WERI-Rb-1 (cell line): Measurements from ENCODE around the gene MTMR12.

Source experiments
- DNase-seq: peaks from one replicate; pipeline ENCODE4 v3.0.0-alpha.2; 2020
- H3K27ac ChIP-seq: fragments of 250-450 bp; sonication (Bioruptor Pico); 2 replicates; pipeline ENCODE4 v1.5.1; 2020; ENCODE audit warnings: mild to moderate bottlenecking, moderate library complexity
- H3K27me3 ChIP-seq: fragments of 250-450 bp; sonication (Bioruptor Pico); 2 replicates; pipeline ENCODE4 v1.5.1; 2021; ENCODE audit warnings: mild to moderate bottlenecking, low read depth, moderate library complexity; ENCODE audit not compliant: insufficient read depth, severe bottlenecking
- H3K36me3 ChIP-seq: fragments of 250-450 bp; sonication (Bioruptor Pico); 2 replicates; pipeline ENCODE4 v1.5.1; 2020; ENCODE audit warnings: mild to moderate bottlenecking, moderate library complexity
- H3K4me3 ChIP-seq: 2 replicates; pipeline ENCODE4 v1.5.1; 2011; ENCODE audit warnings: low read depth, mild to moderate bottlenecking, control low read depth, low read length
- H3K9me3 ChIP-seq: fragments of 250-450 bp; sonication (Bioruptor Pico); 2 replicates; pipeline ENCODE4 v1.5.1; 2021; ENCODE audit warnings: mild to moderate bottlenecking, moderate library complexity; ENCODE audit not compliant: severe bottlenecking
- CTCF ChIP-seq: IDR thresholded peaks from 2 replicates; pipeline ENCODE4 v1.5.1; 2011; ENCODE audit warnings: low read depth, mild to moderate bottlenecking, control low read depth, inconsistent platforms, low read length

Gene MTMR12

GRCh38 chr5:32331217-32331934 is 18.6 kb upstream of the MTMR12 start:
- Histone ChIP-seq H3K4me3 (no peak overlapping the region), H3K27ac (no peak overlapping the region), H3K27me3 (no peaks in the 10 kb centered on the region), H3K36me3 (no peaks in the 10 kb centered on the region), H3K9me3 (peaks cover 3% of the 10 kb centered on the region)
- TF ChIP-seq CTCF = no peak
- no peak for DNase-seq

- no peak for TF ChIP-seq CTCF
- Histone ChIP-seq H3K27ac (no peak overlapping the region), H3K4me3 (no peak overlapping the region), H3K9me3 (peaks cover 3% of the 10 kb centered on the region), H3K27me3 (no peaks in the 10 kb centered on the region), H3K36me3 (no peaks in the 10 kb centered on the region)
- no peak for DNase-seq
These were observed 17.6 kb upstream of the MTMR12 start for GRCh38 chr5:32330126-32330971.

- no peaks in the 10 kb centered on the region for H3K36me3 ChIP-seq
- peak; percentile 88 for TF ChIP-seq CTCF
- no peaks in the 10 kb centered on the region for H3K27me3 ChIP-seq
- DNase-seq = peak; percentile 82
- H3K4me3 ChIP-seq = no peak overlapping the region
- H3K9me3 ChIP-seq = no peaks in the 10 kb centered on the region
- H3K27ac ChIP-seq = peak overlapping the region; percentile 55
These were observed 16.7 kb upstream of the MTMR12 start for GRCh38 chr5:32329395-32329834.

- H3K4me3 ChIP-seq = no peak overlapping the region
- no peak for DNase-seq
- no peaks in the 10 kb centered on the region for H3K36me3 ChIP-seq
- H3K9me3 ChIP-seq = peaks cover 9% of the 10 kb centered on the region
- no peak for TF ChIP-seq CTCF
- no peak overlapping the region for H3K27ac ChIP-seq
- H3K27me3 ChIP-seq = no peaks in the 10 kb centered on the region
These were observed 13.6 kb upstream of the MTMR12 start for GRCh38 chr5:32326216-32326772.

- Histone ChIP-seq H3K4me3 (no peak overlapping the region), H3K36me3 (no peaks in the 10 kb centered on the region), H3K9me3 (peaks cover 9% of the 10 kb centered on the region), H3K27ac (no peak overlapping the region), H3K27me3 (no peaks in the 10 kb centered on the region)
- no peak for DNase-seq
- no peak for TF ChIP-seq CTCF
These were observed 12.9 kb upstream of the MTMR12 start for GRCh38 chr5:32325616-32326015.
